Measurements from ENCODE around the gene MAP1S. TPM values are rescaled to one million over a fixed set of nuclear protein-coding genes. Genes with fewer than 3 reads are reported as not detected.

Gene MAP1S
- total and polyA plus RNA-seq, 2 of the 4 experiments (the other 2 are of a cell fraction) = 6.1 to 48.6 TPM

DNA sequence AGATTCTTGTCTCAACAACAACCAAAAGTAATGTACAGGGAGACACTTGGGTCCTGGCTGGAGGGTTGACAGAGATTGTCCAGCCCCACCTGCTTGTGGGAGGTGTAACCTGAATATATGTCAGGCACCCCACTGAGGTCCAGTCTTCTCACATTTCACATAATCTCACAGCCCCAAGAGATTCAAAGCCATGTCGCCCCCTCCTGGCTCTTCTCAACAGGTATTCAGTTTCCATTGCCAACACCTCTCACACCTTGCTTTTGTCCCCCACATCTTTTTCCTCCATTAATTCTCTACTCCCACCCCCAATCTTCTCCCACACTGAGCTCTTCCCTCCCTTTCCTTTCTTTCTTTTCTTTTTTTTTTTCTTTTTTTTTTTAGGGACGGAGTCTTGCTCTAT, 42.3 kb upstream of the MAP1S start:
- Histone ChIP-seq H3K23ac (ENCODE audit: low read depth, low read length) (no peak overlapping the region), H3K9ac (ENCODE audit: low read depth, low read length) (no peak overlapping the region), H2BK120ac (ENCODE audit: low read depth, low read length) (no peak overlapping the region), H3K4me3 (ENCODE audit: insufficient read depth, low read depth, low read length) (no peak overlapping the region), H2AFZ (replicated peaks; ENCODE audit: low read length, poor library complexity) (no peak overlapping the region), H3K27me3 (ENCODE audit: control insufficient read depth, insufficient read depth, low read length) (peaks cover 4% of the 10 kb centered on the region; the same call in 1 of the 2 replicates), H4K20me1 (ENCODE audit: insufficient read depth, low read length) (no peaks in the 10 kb centered on the region), H3K14ac (replicated peaks; ENCODE audit: low read depth, low read length) (no peak overlapping the region), H4K5ac (ENCODE audit: low read depth, low read length) (no peak overlapping the region), H2BK5ac (ENCODE audit: low read depth, low read length, poor library complexity, severe bottlenecking) (no peak overlapping the region), H2BK20ac (ENCODE audit: low read depth, low read length) (no peak overlapping the region), H4K8ac (ENCODE audit: low read depth in 2 of 2, low read length in 2 of 2) (no peak overlapping the region), H4K91ac (ENCODE audit: insufficient read depth, low read depth, low read length) (no peak overlapping the region), H3K4ac (ENCODE audit: low read depth, low read length) (no peak overlapping the region), H3K27ac (ENCODE audit: insufficient read depth, low read length) (no peak overlapping the region), H3K4me2 (ENCODE audit: low read depth, low read length) (no peak overlapping the region), H3K9me1 (ENCODE audit: insufficient read depth, low read length) (peaks cover 3% of the 10 kb centered on the region; the same call in 1 of the 2 replicates), H2BK15ac (ENCODE audit: low read depth, low read length) (no peak overlapping the region), H3K56ac (ENCODE audit: extremely low read depth, insufficient read depth, low read length) (no peak overlapping the region), H2AK9ac (replicated peaks; ENCODE audit: low read depth, low read length, poor library complexity) (no peak overlapping the region), H3K79me1 (ENCODE audit: low read depth in 1 of 2, low read length in 2 of 2) (no peaks in the 10 kb centered on the region), H3K36me3 (ENCODE audit: control insufficient read depth, insufficient read depth, low read length) (no peaks in the 10 kb centered on the region), H2AK5ac (ENCODE audit: low read depth, low read length) (no peak overlapping the region), H3K9me3 (ENCODE audit: control insufficient read depth, insufficient read depth, low read length) (no peaks in the 10 kb centered on the region), H3K4me1 (ENCODE audit: control insufficient read depth, insufficient read depth, low read length) (peaks cover 5% of the 10 kb centered on the region), H3K18ac (ENCODE audit: low read depth, low read length) (no peak overlapping the region)
- BruUV-seq (replicated peaks) = no TSS peak
- dilution Hi-C loops (cut with HindIII; ENCODE audit: low sequenced_read_pairs, unreplicated experiment) = no loop called here
- WGBS, 2 experiments (ENCODE audit: extremely low coverage in 2 of 2, insufficient read length in 1 of 2) = 50% methylated on average over 1 of the region's 2 CpGs; no CpG with 5 or more reads in 1 of the 2 experiments
- intact Hi-C loops (cut with micrococcal nuclease) = no loop called here
- in situ Hi-C loops (cut with MboI; ENCODE audit: low sequenced_read_pairs) = no loop called here
- POLR2A ChIA-PET (ENCODE audit: unreplicated experiment) = no interaction called here
- CTCF ChIA-PET = interaction anchor here (0.6 kb wide), 1 partner anchor 9 kb away, joined by 4 read pairs; no protein-coding TSS in a partner anchor
- DNase-seq = no peak
- no peak for ATAC-seq (ENCODE audit: low read depth)
- TF ChIP-seq, protein P1, sequence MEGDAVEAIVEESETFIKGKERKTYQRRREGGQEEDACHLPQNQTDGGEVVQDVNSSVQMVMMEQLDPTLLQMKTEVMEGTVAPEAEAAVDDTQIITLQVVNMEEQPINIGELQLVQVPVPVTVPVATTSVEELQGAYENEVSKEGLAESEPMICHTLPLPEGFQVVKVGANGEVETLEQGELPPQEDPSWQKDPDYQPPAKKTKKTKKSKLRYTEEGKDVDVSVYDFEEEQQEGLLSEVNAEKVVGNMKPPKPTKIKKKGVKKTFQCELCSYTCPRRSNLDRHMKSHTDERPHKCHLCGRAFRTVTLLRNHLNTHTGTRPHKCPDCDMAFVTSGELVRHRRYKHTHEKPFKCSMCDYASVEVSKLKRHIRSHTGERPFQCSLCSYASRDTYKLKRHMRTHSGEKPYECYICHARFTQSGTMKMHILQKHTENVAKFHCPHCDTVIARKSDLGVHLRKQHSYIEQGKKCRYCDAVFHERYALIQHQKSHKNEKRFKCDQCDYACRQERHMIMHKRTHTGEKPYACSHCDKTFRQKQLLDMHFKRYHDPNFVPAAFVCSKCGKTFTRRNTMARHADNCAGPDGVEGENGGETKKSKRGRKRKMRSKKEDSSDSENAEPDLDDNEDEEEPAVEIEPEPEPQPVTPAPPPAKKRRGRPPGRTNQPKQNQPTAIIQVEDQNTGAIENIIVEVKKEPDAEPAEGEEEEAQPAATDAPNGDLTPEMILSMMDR (conservative IDR thresholded peaks at IDR 0.05; ENCODE audit: low read depth, low read length) = 0 out of 2 replicates have a peak, but pooled peaks have one; percentile 4
- TF ChIP-seq, protein P2, sequence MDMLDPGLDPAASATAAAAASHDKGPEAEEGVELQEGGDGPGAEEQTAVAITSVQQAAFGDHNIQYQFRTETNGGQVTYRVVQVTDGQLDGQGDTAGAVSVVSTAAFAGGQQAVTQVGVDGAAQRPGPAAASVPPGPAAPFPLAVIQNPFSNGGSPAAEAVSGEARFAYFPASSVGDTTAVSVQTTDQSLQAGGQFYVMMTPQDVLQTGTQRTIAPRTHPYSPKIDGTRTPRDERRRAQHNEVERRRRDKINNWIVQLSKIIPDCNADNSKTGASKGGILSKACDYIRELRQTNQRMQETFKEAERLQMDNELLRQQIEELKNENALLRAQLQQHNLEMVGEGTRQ (IDR thresholded peaks at IDR 0.05; ENCODE audit: low read depth, low read length) = no peak
